Fibroblast of villous mesenchyme (primary cell): ENCODE measurements around the gene B4GALT1. TPM values are rescaled to one million over a fixed set of nuclear protein-coding genes. Genes with fewer than 3 reads are reported as not detected.
A peak's percentile ranks its signal among the peaks of the same experiment; 100 is the strongest.

Experiments used
- DNase-seq: peaks from one replicate; pipeline ENCODE4 v3.0.0-alpha.2; 2010; ENCODE audit warnings: low read depth
- H3K4me3 ChIP-seq: 2 replicates; pipeline ENCODE4 v1.5.1; 2011; ENCODE audit warnings: low read depth, mild to moderate bottlenecking, low read length
- CTCF ChIP-seq: IDR thresholded peaks from 2 replicates; pipeline ENCODE4 v1.5.1; 2012; ENCODE audit warnings: low read depth, mild to moderate bottlenecking, low read length; ENCODE audit not compliant: insufficient read depth
- total RNA-seq: library from RNA; depleted of rRNA; stranded (reverse); fragments of >200 nt; gene quantifications from 2 replicates; pipeline ENCODE4 v1.2.3, GENCODE V29; 2012

The B4GALT1 gene
- total RNA-seq, 1 donor = 28.5 TPM

- no peak for TF ChIP-seq CTCF
- peak; percentile 58 for DNase-seq
Observed at GRCh38 chr9:33125871-33126823, 41.0 kb downstream of the B4GALT1 start.

GRCh38 chr9:33125461-33125860, 41.7 kb downstream of the B4GALT1 start:
- H3K4me3 ChIP-seq = no peak overlapping the region
- TF ChIP-seq CTCF = no peak
- DNase-seq = no peak

More at GRCh38 chr9:33125871-33126823, 41.0 kb downstream of the B4GALT1 start:
- no peak overlapping the region for H3K4me3 ChIP-seq

- TF ChIP-seq CTCF = no peak
- no peak for DNase-seq
Observed at GRCh38 chr9:33124751-33125381, 42.3 kb downstream of the B4GALT1 start.

GRCh38 chr9:33124046-33124445, 43.1 kb downstream of the B4GALT1 start:
- no peak overlapping the region for H3K4me3 ChIP-seq
- DNase-seq = no peak
- TF ChIP-seq CTCF = no peak

More at GRCh38 chr9:33124751-33125381, 42.3 kb downstream of the B4GALT1 start:
- no peak overlapping the region for H3K4me3 ChIP-seq

- DNase-seq = no peak
- H3K4me3 ChIP-seq = no peak overlapping the region
- TF ChIP-seq CTCF = no peak
Observed at GRCh38 chr9:33123407-33124031, 43.6 kb downstream of the B4GALT1 start.

GRCh38 chr9:33120620-33121019, 46.5 kb downstream of the B4GALT1 start:
- no peak for DNase-seq
- no peak for TF ChIP-seq CTCF
- H3K4me3 ChIP-seq = no peak overlapping the region
